ENCODE data around the gene HS6ST2.

DNA sequence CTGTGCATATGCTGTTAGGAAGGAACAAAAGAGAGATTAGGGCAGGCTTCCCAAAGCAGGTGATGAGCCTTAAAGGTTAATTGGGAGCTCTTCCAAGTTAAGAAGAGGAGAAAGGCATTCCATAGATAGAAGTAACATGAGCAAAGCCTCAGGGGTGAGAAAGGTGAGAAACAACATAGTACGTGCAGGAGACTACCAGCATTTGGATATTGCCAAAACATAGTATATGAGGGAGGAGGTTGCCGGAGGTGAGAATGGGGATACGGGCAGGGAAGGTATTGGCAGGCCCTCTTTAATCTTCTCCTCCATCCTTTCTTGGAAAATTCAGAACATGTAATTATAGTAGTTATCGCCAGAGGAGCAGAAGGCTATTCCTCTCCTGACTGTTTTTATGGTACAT, 373.5 kb downstream of the HS6ST2 start:
- TF ChIP-seq, protein P1, sequence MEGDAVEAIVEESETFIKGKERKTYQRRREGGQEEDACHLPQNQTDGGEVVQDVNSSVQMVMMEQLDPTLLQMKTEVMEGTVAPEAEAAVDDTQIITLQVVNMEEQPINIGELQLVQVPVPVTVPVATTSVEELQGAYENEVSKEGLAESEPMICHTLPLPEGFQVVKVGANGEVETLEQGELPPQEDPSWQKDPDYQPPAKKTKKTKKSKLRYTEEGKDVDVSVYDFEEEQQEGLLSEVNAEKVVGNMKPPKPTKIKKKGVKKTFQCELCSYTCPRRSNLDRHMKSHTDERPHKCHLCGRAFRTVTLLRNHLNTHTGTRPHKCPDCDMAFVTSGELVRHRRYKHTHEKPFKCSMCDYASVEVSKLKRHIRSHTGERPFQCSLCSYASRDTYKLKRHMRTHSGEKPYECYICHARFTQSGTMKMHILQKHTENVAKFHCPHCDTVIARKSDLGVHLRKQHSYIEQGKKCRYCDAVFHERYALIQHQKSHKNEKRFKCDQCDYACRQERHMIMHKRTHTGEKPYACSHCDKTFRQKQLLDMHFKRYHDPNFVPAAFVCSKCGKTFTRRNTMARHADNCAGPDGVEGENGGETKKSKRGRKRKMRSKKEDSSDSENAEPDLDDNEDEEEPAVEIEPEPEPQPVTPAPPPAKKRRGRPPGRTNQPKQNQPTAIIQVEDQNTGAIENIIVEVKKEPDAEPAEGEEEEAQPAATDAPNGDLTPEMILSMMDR (IDR thresholded peaks at IDR 0.05; ENCODE audit: low read length) = no peak
- TF ChIP-seq EZH2 (IDR thresholded peaks at IDR 0.05; ENCODE audit: borderline replicate concordance, low read length) = no peak
